RWPE2 (cell line): Measurements from ENCODE around the gene GAREM1.

Experiments
- ATAC-seq: fragments of 200-7000 bp; cut with Tn5 transposase; 3 replicates; pipeline ENCODE4 v1.9.1; 2021; ENCODE audit warnings: low read depth
- DNase-seq: peaks from one replicate; pipeline ENCODE4 v3.0.0-alpha.2; 2020; ENCODE audit warnings: low spot score
- H3K27ac ChIP-seq: fragments of 450-650 bp; 2 replicates; pipeline ENCODE4 v1.5.1; 2017; ENCODE audit warnings: mild to moderate bottlenecking; ENCODE audit not compliant: poor library complexity, severe bottlenecking
- H3K27me3 ChIP-seq: fragments of 250-450 bp; sonication (Bioruptor Pico); 2 replicates; pipeline ENCODE4 v1.5.1; 2021; ENCODE audit warnings: mild to moderate bottlenecking, moderate library complexity; ENCODE audit not compliant: insufficient read depth, poor library complexity, severe bottlenecking
- H3K36me3 ChIP-seq: fragments of 250-450 bp; sonication (Bioruptor Pico); 2 replicates; pipeline ENCODE4 v1.5.1; 2020; ENCODE audit warnings: low read depth, mild to moderate bottlenecking, moderate library complexity
- H3K4me1 ChIP-seq: fragments of 250-450 bp; sonication (Bioruptor Pico); 2 replicates; pipeline ENCODE4 v1.5.1; 2021; ENCODE audit warnings: mild to moderate bottlenecking, moderate library complexity; ENCODE audit not compliant: insufficient read depth, poor library complexity, severe bottlenecking
- H3K4me3 ChIP-seq: fragments of 250-450 bp; sonication (Bioruptor Pico); 2 replicates; pipeline ENCODE4 v1.5.1; 2021; ENCODE audit warnings: mild to moderate bottlenecking, moderate library complexity; ENCODE audit not compliant: severe bottlenecking
- H3K9me3 ChIP-seq: fragments of 250-450 bp; sonication (Bioruptor Pico); 2 replicates; pipeline ENCODE4 v1.5.1; 2021; ENCODE audit warnings: mild to moderate bottlenecking, moderate library complexity; ENCODE audit not compliant: severe bottlenecking
- CTCF ChIP-seq: fragments of 450-650 bp; IDR thresholded peaks from one replicate; pipeline ENCODE4 v1.5.1; 2017; ENCODE audit warnings: mild to moderate bottlenecking, moderate library complexity; ENCODE audit not compliant: poor library complexity, severe bottlenecking

The GAREM1 gene

GRCh38 chr18:32321826-32322225, 148.9 kb downstream of the GAREM1 start:
- no peak for TF ChIP-seq CTCF
- no peak for DNase-seq
- Histone ChIP-seq H3K9me3 (no peaks in the 10 kb centered on the region), H3K36me3 (no peaks in the 10 kb centered on the region), H3K27ac (no peak overlapping the region), H3K4me1 (no peaks in the 10 kb centered on the region), H3K27me3 (no peaks in the 10 kb centered on the region), H3K4me3 (no peak overlapping the region)
- no peak for ATAC-seq

DNA sequence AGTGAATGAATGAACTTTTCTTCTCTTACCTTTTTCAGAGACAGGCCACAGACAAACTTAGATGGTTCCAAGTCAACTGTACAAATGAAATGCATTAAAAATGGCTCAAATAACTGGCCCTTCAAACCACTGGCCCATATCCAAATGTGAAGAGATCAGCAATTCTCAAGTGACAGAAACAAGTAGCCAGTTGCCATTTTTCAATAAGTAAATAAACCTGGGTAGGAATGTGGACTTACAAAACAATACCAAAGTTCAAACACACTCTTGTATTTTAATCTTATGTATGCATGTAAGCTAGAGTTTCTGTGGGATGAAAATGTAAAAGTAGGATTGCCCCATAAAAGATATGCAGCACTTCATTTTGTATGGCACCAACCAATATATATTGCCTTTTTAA, 151.6 kb downstream of the GAREM1 start:
- DNase-seq (no peak), ATAC-seq (no peak)
- H3K4me3 ChIP-seq = no peak overlapping the region
- H3K27ac ChIP-seq = no peak overlapping the region
- H3K27me3 ChIP-seq = no peaks in the 10 kb centered on the region
- H3K9me3 ChIP-seq = no peaks in the 10 kb centered on the region
- no peak for TF ChIP-seq CTCF
- no peaks in the 10 kb centered on the region for H3K4me1 ChIP-seq
- H3K36me3 ChIP-seq = no peaks in the 10 kb centered on the region

DNA sequence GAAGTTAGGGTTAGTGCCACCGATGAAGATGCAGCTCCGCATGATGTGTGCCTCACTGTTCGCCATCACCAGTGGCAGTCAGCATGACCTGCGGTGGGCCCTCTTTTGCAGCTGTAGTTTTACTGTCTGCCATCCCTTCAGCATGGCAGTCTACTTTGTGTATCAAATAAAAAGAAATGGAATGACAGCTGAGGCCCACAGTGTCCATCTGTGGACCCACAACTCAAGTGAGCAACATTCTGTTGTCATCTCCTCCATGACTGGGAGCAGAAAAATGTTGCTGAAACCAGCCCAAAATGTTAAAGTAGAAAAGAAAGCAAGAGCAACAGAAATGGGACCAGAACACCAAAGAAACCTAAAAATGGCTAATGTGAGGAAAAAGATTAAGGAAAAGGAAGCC, 152.1 kb downstream of the GAREM1 start:
- no peaks in the 10 kb centered on the region for H3K36me3 ChIP-seq
- H3K27me3 ChIP-seq = no peaks in the 10 kb centered on the region
- DNase-seq (no peak), ATAC-seq (no peak)
- no peak overlapping the region for H3K27ac ChIP-seq
- TF ChIP-seq CTCF = no peak
- H3K9me3 ChIP-seq = no peaks in the 10 kb centered on the region
- H3K4me1 ChIP-seq = no peaks in the 10 kb centered on the region
- H3K4me3 ChIP-seq = no peak overlapping the region

DNA sequence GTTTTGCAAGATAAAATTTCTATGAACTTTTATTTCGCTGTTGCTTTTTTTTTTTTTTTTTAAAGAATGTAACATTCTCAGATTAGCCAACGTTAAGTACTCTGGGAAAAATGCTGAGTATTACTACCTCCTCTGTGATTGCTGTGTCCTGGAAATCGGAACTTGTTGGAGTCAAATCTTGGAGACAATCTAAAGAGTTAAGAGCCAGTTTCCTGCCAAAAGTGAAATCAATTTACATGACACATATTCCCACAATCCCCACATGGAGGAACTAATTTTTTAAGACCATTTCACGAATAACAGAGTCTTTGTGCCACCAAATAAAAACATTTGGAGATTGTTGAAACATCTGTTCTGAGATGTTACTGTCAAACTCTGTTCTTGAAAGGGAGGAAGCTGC, 153.0 kb downstream of the GAREM1 start:
- no peaks in the 10 kb centered on the region for H3K9me3 ChIP-seq
- H3K36me3 ChIP-seq = no peaks in the 10 kb centered on the region
- DNase-seq (no peak), ATAC-seq (no peak)
- no peaks in the 10 kb centered on the region for H3K27me3 ChIP-seq
- H3K4me1 ChIP-seq = no peaks in the 10 kb centered on the region
- no peak overlapping the region for H3K27ac ChIP-seq
- H3K4me3 ChIP-seq = no peak overlapping the region
- no peak for TF ChIP-seq CTCF

DNA sequence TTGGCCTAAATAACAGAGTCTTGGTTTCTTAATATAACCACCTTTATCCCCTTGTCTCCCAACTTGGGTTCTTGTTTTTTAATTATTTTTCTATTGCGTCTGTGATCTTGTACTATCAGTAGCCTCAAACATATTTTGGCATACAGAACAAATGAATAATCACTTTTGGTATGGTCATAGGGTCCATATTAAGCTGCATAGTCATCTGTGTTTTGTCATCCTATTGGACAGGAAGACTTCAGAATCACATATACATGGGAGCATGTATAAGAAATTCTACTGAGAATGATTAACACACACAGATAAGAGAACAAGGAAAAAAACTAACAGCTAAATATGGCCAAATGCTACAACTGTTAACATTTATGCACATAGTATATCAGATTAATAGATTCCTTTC, 154.8 kb downstream of the GAREM1 start:
- ATAC-seq = no peak
- Histone ChIP-seq H3K9me3 (no peaks in the 10 kb centered on the region), H3K27me3 (no peaks in the 10 kb centered on the region), H3K36me3 (no peaks in the 10 kb centered on the region), H3K4me3 (no peak overlapping the region), H3K4me1 (no peaks in the 10 kb centered on the region), H3K27ac (no peak overlapping the region)
- no peak for DNase-seq
- no peak for TF ChIP-seq CTCF
